HG02642 (cell line): ENCODE measurements around the gene TSSK3.
A peak's percentile ranks its signal among the peaks of the same experiment; 100 is the strongest.
"Not testable (repeated sequence)": the region's sequence is repeated elsewhere in the genome, so short reads cannot be mapped to it uniquely, and the experiment has no call there.

Source experiments
- ATAC-seq: cut with Tn5 transposase; IDR thresholded peaks from one replicate; pipeline ENCODE4 v1.9.1; 2021; ENCODE audit warnings: mild to moderate bottlenecking; ENCODE audit not compliant: unreplicated experiment, poor library complexity

The TSSK3 gene

DNA sequence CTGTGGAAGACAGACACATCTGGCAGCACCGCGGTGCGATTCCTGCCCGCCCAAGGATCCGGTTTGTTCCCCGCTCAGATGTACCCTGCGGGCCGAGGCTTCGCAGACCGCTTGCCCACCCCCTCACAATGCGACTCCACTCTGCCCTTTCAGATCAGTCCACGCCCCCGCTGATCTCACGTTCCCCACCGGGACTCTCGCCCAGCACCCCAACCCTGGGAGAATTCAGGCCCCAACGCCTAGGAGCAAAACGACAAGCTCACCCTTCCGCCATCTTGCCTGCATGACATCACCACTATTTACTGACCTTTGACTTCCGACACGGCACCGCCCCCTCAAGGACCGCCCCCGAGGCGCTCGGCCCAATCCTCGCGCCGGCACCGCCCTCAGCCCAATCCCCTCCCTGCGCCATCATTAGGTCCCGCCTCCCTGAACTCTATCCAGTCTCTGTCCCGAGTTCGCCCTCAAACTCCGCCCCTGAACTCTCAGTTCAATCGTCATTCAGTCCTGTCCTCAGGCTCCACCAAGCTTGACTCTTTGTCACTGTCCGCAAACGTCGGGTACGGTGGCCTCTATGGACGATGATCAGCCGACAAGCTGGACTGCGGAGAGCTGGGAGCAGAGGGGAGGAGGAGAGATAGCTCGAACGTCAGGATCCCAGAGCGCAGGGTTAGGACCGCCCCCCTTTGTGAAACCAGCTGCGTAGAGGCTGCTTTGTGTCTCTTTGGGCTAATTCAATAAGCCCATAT, 32.0 kb downstream of the TSSK3 start, which contains the start of gene BSDC1:
Gene BSDC1, minus strand, starts transcription at position 301 of the 749 bp plus-strand sequence. Its CDS starts 27 bp downstream, at position 274.
- ATAC-seq = peak; percentile 98

GRCh38 chr1:32394890-32395432, 32.6 kb downstream of the TSSK3 start:
- ATAC-seq = no peak

DNA sequence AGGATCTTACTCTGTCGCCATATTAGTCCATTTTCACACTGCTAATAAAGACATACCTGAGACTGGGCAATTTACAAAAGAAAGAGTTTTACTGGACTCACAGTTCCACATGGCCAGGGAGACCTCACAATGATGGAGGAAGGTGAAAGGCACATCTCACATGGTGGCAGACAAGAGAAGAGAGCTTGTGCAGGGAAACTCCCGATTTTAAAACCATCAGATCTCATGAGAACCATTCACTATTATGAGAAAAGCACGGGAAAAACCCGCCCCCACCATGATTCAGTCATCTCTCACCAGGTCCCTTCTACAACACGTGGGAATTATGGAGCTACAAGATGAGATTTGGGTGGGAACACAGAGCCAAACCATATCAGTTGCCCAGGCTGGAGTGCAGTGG, 34.2 kb downstream of the TSSK3 start:
- not testable (repeated sequence) for ATAC-seq

DNA sequence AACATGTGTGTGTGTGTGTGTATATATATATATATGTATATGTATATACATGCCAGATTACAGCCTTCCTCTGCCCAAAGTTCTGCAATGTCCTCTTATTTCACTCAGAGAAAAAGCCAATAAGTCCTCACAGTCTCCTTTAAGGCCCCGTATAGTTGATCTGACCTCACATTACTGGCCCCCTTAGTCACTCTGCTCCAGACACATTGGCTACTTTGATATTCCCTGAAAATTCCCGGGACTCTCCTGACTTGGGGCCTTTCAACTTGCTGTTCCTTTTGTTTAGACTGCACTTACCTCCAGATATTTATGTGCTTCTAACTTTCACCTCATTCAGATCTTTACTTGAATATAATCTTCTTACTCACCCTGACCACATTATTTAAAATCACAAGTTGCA, 36.1 kb downstream of the TSSK3 start:
- ATAC-seq = no peak

DNA sequence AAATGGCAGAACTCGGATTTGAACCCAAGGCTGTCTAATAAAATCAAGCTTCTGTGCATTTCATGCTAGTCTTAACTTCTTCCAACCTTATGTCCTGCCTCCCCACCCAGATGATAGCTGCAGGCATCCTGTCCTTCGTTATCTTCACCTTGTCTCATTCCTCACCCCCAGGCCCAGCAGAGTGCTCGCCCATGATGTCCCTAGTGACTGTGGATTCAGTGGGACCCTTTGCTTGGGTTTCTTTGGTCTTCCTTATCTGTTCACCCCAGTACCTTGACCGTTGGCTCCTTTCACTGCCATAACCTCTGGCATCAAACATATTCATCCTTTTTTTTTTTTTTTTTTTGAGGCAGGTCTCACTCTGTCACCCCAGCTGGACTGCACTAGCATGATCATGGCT, 37.5 kb downstream of the TSSK3 start:
- no peak for ATAC-seq

- no peak for ATAC-seq
Measured at GRCh38 chr1:32400876-32401631, 38.7 kb downstream of the TSSK3 start.

- ATAC-seq = no peak
Measured at GRCh38 chr1:32404946-32405345, 42.6 kb downstream of the TSSK3 start.

GRCh38 chr1:32405672-32406467, 43.5 kb downstream of the TSSK3 start:
- no peak for ATAC-seq

- no peak for ATAC-seq
Measured at GRCh38 chr1:32406629-32407111, 44.3 kb downstream of the TSSK3 start.

- ATAC-seq = no peak
Measured at GRCh38 chr1:32411261-32411660, 48.9 kb downstream of the TSSK3 start.

DNA sequence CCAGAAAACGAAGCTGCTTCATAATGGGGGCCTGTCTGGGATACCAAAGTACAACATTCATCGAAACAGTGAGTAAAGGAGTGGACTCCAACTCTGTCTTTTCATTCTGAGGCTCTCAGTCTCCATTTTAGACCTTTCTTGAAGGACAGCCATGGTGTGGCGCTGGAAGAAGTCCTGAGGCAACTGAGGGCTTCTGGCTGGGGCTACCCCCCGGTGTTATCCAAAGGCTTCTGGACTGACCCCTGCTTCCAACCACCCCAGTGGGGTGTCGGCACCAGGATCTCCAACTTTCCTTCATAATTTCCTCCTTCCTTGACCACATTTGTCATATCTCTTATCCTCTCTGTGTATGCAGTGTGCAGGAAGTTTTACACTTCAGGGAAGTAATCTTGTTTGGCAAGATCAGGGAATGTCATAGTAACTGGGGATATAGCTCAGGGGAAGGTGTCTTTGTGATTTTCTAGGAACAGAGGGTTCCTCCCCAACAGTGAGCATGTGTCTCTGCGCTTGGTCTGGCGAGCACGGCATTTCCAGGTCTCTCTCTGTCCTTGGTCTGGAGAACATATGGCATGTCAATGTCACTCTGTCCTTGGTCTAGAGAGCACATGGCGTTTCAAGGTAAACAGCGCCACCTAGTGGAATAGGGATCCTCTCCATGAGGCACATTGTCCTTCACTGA, 51.3 kb downstream of the TSSK3 start:
- no peak for ATAC-seq
